Renal cortical epithelial cell (primary cell): ENCODE data around the gene ANO3. TPM values are rescaled to one million over a fixed set of nuclear protein-coding genes. Genes with fewer than 3 reads are reported as not detected.

ENCODE experiments used
- DNase-seq: peaks from one replicate; pipeline ENCODE4 v3.0.0-alpha.2; 2011; ENCODE audit warnings: low read depth
- total RNA-seq: library from RNA; depleted of rRNA; stranded (reverse); fragments of >200 nt; gene quantifications from 2 replicates; pipeline ENCODE4 v1.2.3, GENCODE V29; 2014

ANO3 gene
- total RNA-seq, 1 donor from 2014 or later = not detected

- DNase-seq = no peak
Measured at GRCh38 chr11:26708736-26709456, 377.0 kb downstream of the ANO3 start.

DNA sequence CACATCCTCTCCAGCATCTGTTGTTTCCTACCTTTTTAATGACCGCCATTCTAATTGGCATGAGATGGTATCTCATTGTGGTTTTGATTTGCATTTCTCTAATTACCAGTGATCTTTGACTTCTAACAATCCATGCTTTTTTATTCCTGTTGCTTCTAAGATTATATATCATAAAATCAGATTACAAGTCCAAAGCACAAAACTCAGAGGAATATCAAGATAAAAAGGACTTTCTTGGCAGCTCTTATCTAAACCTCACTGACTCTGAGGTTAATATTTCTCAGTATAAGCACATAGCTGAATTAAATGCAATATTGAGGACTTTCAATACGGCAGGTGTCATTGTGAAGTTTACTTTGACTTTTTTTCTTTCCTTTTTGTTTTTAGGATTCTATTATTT is 378.6 kb downstream of the ANO3 start:
- no peak for DNase-seq

DNA sequence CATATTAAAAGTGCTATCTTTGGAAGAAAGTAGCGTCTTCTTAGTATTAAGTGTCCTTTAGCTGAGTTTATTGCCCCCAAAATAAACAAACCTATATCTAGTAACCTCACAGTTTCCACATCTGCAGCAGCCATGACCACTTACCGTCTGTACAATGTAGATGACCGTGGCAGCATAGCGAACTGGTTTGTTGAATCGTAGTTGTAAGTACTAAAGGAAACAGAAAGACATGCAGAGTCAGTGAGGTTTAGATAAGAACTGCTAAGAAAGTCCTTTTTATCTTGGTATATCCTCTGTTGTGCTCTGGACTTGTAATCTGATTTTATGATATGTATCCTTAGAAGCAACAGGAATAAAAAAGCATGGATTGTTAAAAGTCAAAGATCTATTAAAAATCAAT is 380.6 kb downstream of the ANO3 start:
- no peak for DNase-seq

Other genes starting within 250 kb of the ANO3 start
- gene MUC15, start 240.1 kb downstream of the ANO3 start, total RNA-seq = 0.17 TPM in 1 of 2 replicates, not detected in the other